ENCODE data around the gene RRBP1.

RRBP1 gene

DNA sequence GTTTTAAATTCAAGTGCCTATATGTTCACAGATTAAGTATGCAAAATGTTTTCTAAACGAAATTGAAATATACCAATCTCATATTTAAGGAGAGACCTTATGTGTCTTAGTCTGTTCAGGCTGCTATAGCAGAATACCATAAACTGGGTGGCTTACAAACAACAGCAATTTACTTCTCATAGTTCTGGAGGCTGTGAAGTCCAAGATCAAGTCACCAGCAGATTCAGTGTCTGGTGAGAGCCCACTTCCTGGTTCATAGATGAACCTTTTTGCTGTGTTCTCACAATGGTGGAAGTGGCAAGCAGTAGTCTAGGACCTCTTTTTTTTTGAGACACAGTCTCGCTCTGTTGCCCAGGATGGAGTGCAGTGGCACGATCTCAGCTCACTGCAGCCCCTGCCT, 115.7 kb downstream of the RRBP1 start:
- no peaks in the 10 kb centered on the region for H3K27me3 Mint-ChIP-seq (ENCODE audit: low read depth)
- TF ChIP-seq, protein P1, sequence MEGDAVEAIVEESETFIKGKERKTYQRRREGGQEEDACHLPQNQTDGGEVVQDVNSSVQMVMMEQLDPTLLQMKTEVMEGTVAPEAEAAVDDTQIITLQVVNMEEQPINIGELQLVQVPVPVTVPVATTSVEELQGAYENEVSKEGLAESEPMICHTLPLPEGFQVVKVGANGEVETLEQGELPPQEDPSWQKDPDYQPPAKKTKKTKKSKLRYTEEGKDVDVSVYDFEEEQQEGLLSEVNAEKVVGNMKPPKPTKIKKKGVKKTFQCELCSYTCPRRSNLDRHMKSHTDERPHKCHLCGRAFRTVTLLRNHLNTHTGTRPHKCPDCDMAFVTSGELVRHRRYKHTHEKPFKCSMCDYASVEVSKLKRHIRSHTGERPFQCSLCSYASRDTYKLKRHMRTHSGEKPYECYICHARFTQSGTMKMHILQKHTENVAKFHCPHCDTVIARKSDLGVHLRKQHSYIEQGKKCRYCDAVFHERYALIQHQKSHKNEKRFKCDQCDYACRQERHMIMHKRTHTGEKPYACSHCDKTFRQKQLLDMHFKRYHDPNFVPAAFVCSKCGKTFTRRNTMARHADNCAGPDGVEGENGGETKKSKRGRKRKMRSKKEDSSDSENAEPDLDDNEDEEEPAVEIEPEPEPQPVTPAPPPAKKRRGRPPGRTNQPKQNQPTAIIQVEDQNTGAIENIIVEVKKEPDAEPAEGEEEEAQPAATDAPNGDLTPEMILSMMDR (IDR thresholded peaks at IDR 0.05; ENCODE audit: unreplicated experiment in 3 of 3) = no peak
- no peaks in the 10 kb centered on the region for H3K36me3 Mint-ChIP-seq (ENCODE audit: low read depth)
- H3K9me3 Mint-ChIP-seq = no peaks in the 10 kb centered on the region
- peaks cover 10% of the 10 kb centered on the region for H3K4me1 Mint-ChIP-seq
- peak overlapping the region in 2 of 3 experiments; percentile 3 to 4 for H3K27ac Mint-ChIP-seq
- H3K4me3 Mint-ChIP-seq = no peak overlapping the region

DNA sequence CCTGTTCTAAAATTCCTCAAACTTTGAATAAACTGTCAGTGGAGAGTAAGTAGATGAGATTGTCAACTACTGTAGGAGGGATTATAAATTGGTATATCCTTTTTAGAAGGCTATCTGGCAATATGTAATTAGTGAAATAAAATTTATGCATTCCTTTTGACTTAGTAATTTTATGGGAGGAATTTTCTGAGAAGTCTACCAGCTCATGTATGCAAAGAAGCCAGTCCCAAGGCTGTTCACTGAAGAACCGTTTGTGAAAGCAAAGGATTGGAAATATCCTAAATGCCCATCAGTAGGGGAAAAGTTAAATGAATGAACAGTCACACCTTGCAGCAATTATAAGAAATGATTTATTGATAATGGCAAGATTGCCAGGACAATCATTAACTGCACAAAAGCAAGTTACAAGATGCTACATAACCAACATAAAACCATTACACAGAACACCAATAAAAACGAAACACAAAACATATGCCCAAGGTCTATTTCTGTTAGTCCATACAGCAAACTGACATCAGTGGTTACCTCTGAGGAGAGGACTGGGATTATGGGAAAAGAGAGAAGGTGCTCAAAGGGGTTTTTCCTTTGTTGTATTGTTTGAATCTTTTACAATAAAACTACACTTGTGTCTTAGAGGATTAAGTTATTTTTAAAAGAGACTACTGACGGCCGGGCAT, 116.7 kb downstream of the RRBP1 start:
- Mint-ChIP-seq H3K36me3 (ENCODE audit: low read depth) (no peaks in the 10 kb centered on the region), H3K27me3 (ENCODE audit: low read depth) (no peaks in the 10 kb centered on the region), H3K9me3 (no peaks in the 10 kb centered on the region), H3K4me3 (peak overlapping the region in 2 of 3 experiments; percentile 13 to 32), H3K4me1 (peaks cover 7% of the 10 kb centered on the region), H3K27ac (peak overlapping the region; percentile 21 to 88 (median 46))
- TF ChIP-seq, protein P1 (IDR thresholded peaks at IDR 0.05; ENCODE audit: unreplicated experiment in 3 of 3) = no peak
